ENCODE data around the gene OR2D3. TPM values are rescaled to one million over a fixed set of nuclear protein-coding genes. Genes with fewer than 3 reads are reported as not detected.
A peak's percentile ranks its signal among the peaks of the same experiment; 100 is the strongest.
"Not testable (repeated sequence)": the region's sequence is repeated elsewhere in the genome, so short reads cannot be mapped to it uniquely, and the experiment has no call there.

Gene OR2D3, protein sequence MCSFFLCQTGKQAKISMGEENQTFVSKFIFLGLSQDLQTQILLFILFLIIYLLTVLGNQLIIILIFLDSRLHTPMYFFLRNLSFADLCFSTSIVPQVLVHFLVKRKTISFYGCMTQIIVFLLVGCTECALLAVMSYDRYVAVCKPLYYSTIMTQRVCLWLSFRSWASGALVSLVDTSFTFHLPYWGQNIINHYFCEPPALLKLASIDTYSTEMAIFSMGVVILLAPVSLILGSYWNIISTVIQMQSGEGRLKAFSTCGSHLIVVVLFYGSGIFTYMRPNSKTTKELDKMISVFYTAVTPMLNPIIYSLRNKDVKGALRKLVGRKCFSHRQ
- total RNA-seq (2014; rRNA removed; shearing (Covaris generic)) = not detected in 2 replicates

DNA sequence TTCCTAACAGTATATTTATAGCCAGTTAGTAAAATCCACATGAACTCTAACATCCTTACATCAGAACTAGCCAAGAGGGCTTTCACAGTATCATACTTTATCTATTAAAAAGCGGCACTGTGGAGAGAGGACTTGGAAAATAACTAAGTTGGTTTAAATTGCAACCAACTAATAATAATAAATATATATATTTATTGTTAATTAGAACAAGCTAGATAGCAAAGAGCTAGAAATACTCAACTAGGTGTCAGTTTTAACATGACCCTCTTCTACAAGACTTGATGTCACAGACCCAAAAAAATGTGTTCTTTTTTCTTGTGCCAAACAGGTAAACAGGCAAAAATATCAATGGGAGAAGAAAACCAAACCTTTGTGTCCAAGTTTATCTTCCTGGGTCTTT lies at the start of gene OR2D3:
OR2D3 (plus strand) TSS at position 301 of the 400 bp plus-strand sequence; CDS start at position 301, 0 bp downstream.
- DNase-seq = no peak
- no peak within 1 kb of the TSS for H3K4me3 ChIP-seq (ENCODE audit: insufficient read depth, low read depth, low read length)
- H3K27me3 ChIP-seq (ENCODE audit: control insufficient read depth, insufficient read depth, low read length) = no peaks in the 10 kb centered on the region
- no peaks in the 10 kb centered on the region for H3K36me3 ChIP-seq (replicated peaks; ENCODE audit: control insufficient read depth, insufficient read depth, low read length)

- H3K36me3 ChIP-seq (replicated peaks; ENCODE audit: control insufficient read depth, insufficient read depth, low read length) = no peaks in the 10 kb centered on the region
- H3K27me3 ChIP-seq (ENCODE audit: control insufficient read depth, insufficient read depth, low read length) = no peaks in the 10 kb centered on the region
- DNase-seq = no peak
- H3K4me3 ChIP-seq (ENCODE audit: insufficient read depth, low read depth, low read length) = no peak overlapping the region
These were observed 49.5 kb upstream of the OR2D3 start for GRCh38 chr11:6871278-6871677.

DNA sequence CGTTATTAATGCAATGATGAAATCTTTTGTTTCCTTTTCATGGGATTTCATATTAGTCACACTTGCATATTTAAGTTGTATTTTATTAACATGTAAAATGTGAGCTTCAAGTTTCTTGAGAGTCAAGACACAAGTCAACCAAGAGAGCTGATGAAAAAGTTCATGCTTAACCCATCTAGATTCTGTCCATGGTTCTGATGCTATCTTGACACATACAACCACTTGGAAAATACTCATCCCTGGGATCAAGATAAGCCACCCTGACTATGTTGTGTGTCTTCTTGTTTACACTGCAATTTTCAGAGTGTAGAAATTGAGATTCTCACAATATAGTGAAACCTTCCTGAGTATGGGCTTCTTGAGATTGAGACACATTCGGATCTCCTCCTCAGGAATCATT lies 45.0 kb upstream of the OR2D3 start:
- DNase-seq = no peak
- Histone ChIP-seq H3K27me3 (ENCODE audit: control insufficient read depth, insufficient read depth, low read length) (no peaks in the 10 kb centered on the region), H3K36me3 (replicated peaks; ENCODE audit: control insufficient read depth, insufficient read depth, low read length) (no peaks in the 10 kb centered on the region), H3K4me3 (ENCODE audit: insufficient read depth, low read depth, low read length) (no peak overlapping the region)

GRCh38 chr11:6876325-6876724 lies 44.5 kb upstream of the OR2D3 start, which contains the start of gene OR10A4:
Gene OR10A4, plus strand, starts transcription at chr11:6876625. Its CDS starts 23 bp downstream, at chr11:6876648.
- no peak for DNase-seq
- no peak within 1 kb of the TSS for H3K4me3 ChIP-seq (ENCODE audit: insufficient read depth, low read depth, low read length)
- H3K36me3 ChIP-seq (replicated peaks; ENCODE audit: control insufficient read depth, insufficient read depth, low read length) = no peaks in the 10 kb centered on the region
- H3K27me3 ChIP-seq (ENCODE audit: control insufficient read depth, insufficient read depth, low read length) = no peaks in the 10 kb centered on the region

GRCh38 chr11:6876914-6877313 lies 43.9 kb upstream of the OR2D3 start:
- DNase-seq = no peak
- no peak overlapping the region for H3K4me3 ChIP-seq (ENCODE audit: insufficient read depth, low read depth, low read length)
- H3K27me3 ChIP-seq (ENCODE audit: control insufficient read depth, insufficient read depth, low read length) = no peaks in the 10 kb centered on the region
- no peaks in the 10 kb centered on the region for H3K36me3 ChIP-seq (replicated peaks; ENCODE audit: control insufficient read depth, insufficient read depth, low read length)

GRCh38 chr11:6882751-6883150 lies 38.1 kb upstream of the OR2D3 start:
- no peak for DNase-seq
- H3K27me3 ChIP-seq (ENCODE audit: control insufficient read depth, insufficient read depth, low read length) = no peaks in the 10 kb centered on the region
- H3K4me3 ChIP-seq (ENCODE audit: insufficient read depth, low read depth, low read length) = no peak overlapping the region

DNA sequence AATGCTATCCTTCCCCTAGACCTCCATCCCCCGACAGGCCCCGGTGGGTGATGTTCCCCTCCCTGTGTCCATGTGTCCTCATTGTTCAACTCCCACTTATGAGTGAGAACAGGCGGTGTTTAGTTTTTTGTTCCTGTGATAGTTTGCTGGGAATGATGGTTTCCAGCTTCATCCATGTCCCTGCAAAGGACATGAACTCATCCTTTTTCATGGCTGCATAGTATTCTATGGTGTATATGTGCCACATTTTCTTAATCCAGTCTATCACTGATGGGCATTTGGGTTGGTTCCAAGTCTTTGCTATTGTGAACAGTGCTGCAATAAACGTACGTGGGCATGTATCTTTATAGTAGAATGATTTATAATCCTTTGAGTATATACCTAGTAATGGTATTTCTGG lies 33.1 kb upstream of the OR2D3 start:
- H3K27me3 ChIP-seq (ENCODE audit: control insufficient read depth, insufficient read depth, low read length); H3K4me3 ChIP-seq (ENCODE audit: insufficient read depth, low read depth, low read length); H3K36me3 ChIP-seq (replicated peaks; ENCODE audit: control insufficient read depth, insufficient read depth, low read length); DNase-seq: not testable (repeated sequence)

More at GRCh38 chr11:6882751-6883150, 38.1 kb upstream of the OR2D3 start:
- no peaks in the 10 kb centered on the region for H3K36me3 ChIP-seq (replicated peaks; ENCODE audit: control insufficient read depth, insufficient read depth, low read length)

DNA sequence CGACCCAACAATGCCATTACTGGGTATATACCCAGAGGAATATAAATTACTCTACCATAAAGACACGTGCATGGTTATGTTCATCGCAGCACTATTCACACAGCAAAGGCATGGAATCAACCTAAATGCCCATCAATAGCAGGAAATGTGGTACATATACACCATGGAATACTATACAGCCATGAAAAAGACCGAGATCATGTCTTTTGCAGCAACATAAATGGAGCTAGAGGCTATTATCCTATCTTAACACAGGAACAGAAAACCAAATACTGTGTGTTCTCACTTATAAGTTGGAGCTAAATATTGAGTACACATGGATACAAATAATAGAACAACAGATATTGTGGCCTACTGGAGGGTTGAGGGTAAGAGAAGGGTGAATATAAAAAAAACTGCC lies 32.0 kb upstream of the OR2D3 start:
- Histone ChIP-seq H3K27me3 (ENCODE audit: control insufficient read depth, insufficient read depth, low read length) (no peaks in the 10 kb centered on the region), H3K4me3 (ENCODE audit: insufficient read depth, low read depth, low read length) (no peak overlapping the region), H3K36me3 (replicated peaks; ENCODE audit: control insufficient read depth, insufficient read depth, low read length) (no peaks in the 10 kb centered on the region)
- no peak for DNase-seq

GRCh38 chr11:6889835-6890234 lies 31.0 kb upstream of the OR2D3 start:
- H3K36me3 ChIP-seq (replicated peaks; ENCODE audit: control insufficient read depth, insufficient read depth, low read length) = no peaks in the 10 kb centered on the region
- no peak overlapping the region for H3K4me3 ChIP-seq (ENCODE audit: insufficient read depth, low read depth, low read length)
- H3K27me3 ChIP-seq (ENCODE audit: control insufficient read depth, insufficient read depth, low read length) = no peaks in the 10 kb centered on the region
- no peak for DNase-seq

- no peak for DNase-seq
- no peaks in the 10 kb centered on the region for H3K27me3 ChIP-seq (ENCODE audit: control insufficient read depth, insufficient read depth, low read length)
- H3K36me3 ChIP-seq (replicated peaks; ENCODE audit: control insufficient read depth, insufficient read depth, low read length) = no peaks in the 10 kb centered on the region
- H3K4me3 ChIP-seq (ENCODE audit: insufficient read depth, low read depth, low read length) = no peak within 1 kb of the TSS
These were observed 28.4 kb upstream of the OR2D3 start, which contains the start of gene OR2D2 for GRCh38 chr11:6892400-6892799. Gene OR2D2, minus strand, starts transcription at chr11:6892500. Its CDS starts 0 bp downstream, at chr11:6892500.

- no peaks in the 10 kb centered on the region for H3K27me3 ChIP-seq (ENCODE audit: control insufficient read depth, insufficient read depth, low read length)
- H3K36me3 ChIP-seq (replicated peaks; ENCODE audit: control insufficient read depth, insufficient read depth, low read length) = no peaks in the 10 kb centered on the region
- peak; percentile 8 for DNase-seq
- H3K4me3 ChIP-seq (ENCODE audit: insufficient read depth, low read depth, low read length) = no peak overlapping the region
These were observed 26.7 kb upstream of the OR2D3 start for GRCh38 chr11:6894097-6894496.

GRCh38 chr11:6895010-6895409 lies 25.8 kb upstream of the OR2D3 start:
- H3K36me3 ChIP-seq (replicated peaks; ENCODE audit: control insufficient read depth, insufficient read depth, low read length) = no peaks in the 10 kb centered on the region
- no peak for DNase-seq
- no peaks in the 10 kb centered on the region for H3K27me3 ChIP-seq (ENCODE audit: control insufficient read depth, insufficient read depth, low read length)
- no peak overlapping the region for H3K4me3 ChIP-seq (ENCODE audit: insufficient read depth, low read depth, low read length)

DNA sequence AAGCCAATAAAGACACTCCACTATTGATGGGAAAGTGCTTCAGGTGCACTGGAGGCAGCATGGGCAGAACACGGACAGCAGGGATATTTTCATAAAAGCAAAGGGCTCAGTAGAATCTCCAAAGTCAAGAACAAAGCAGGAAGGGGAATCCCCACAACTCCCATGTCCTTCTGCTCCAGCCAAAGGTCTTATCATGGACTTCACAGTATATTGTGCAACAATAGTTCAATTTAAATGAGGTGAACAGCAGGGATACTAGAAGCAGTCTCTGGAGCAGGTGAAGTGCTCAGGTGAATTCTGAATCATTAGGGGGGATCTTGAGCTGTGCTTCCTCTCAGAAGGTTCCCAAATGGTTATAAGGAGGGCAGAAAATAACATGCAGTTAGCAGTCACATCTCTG lies 21.9 kb upstream of the OR2D3 start:
- DNase-seq = no peak
- H3K27me3 ChIP-seq (ENCODE audit: control insufficient read depth, insufficient read depth, low read length) = no peaks in the 10 kb centered on the region

DNA sequence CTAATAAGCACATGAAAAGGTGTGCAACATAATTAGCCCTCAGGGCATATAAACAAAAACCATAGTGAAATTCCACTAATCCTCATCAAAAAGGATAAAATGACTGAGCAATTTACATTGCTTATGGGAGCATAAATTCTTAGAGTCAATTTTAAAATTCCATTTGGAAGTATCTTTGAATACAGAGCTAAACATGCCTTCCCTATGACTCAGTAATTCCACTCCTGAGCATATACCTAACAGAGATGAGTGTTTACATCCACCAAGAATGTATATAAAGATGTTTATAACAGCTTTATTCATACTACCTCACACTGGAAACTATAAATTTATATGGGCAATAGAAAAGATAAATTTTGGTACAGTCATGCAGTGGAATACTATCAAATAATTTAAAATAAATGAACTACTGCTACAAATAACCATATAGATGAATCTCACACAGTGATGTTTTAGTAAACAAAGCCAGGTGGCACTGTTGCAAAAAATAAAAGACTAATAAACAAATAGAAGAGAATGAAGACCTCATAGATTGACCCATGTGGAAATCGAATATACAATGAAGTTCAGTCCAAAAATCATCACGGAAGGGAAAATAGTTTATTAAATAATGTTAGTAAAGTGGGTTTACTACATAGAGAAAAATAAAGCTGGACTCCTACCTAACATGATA lies 20.3 kb upstream of the OR2D3 start:
- no peak for DNase-seq
- Histone ChIP-seq H3K27me3 (ENCODE audit: control insufficient read depth, insufficient read depth, low read length) (no peaks in the 10 kb centered on the region), H3K36me3 (replicated peaks; ENCODE audit: control insufficient read depth, insufficient read depth, low read length) (no peaks in the 10 kb centered on the region), H3K4me3 (ENCODE audit: insufficient read depth, low read depth, low read length) (no peak overlapping the region)

More for the DNA sequence above, 21.9 kb upstream of the OR2D3 start:
- Histone ChIP-seq H3K36me3 (replicated peaks; ENCODE audit: control insufficient read depth, insufficient read depth, low read length) (no peaks in the 10 kb centered on the region), H3K4me3 (ENCODE audit: insufficient read depth, low read depth, low read length) (no peak overlapping the region)

DNA sequence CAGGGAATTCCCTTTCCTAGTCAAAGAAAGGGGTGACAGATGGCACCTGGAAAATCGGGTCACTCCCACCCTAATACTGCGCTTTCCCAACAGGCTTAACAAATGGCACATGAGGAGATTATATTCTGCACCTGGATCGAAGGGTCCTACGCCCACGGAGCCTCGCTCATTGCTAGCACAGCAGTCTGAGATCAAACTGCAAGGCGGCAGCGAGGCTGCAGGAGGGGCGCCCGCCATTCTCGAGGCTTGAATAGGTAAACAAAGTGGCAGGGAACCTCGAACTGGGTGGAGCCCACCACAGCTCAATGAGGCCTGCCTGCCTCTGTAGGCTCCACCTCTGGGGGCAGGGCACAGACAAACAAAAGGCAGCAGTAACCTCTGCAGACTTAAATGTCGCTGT lies 16.0 kb upstream of the OR2D3 start:
- peak overlapping the region; percentile 21; the same call in 1 of the 2 replicates for H3K4me3 ChIP-seq (ENCODE audit: insufficient read depth, low read depth, low read length)
- not testable (repeated sequence) for H3K36me3 ChIP-seq (replicated peaks; ENCODE audit: control insufficient read depth, insufficient read depth, low read length); DNase-seq; H3K27me3 ChIP-seq (ENCODE audit: control insufficient read depth, insufficient read depth, low read length)
